Stimulated activated naive CD8-positive, alpha-beta T cell treated with anti-CD3 and anti-CD28 coated beads, Interleukin-15, amount 100 ng/mL, for 72 hours (primary cell): Measurements from ENCODE around the gene CTXND1.
"Not testable (repeated sequence)": the region's sequence is repeated elsewhere in the genome, so short reads cannot be mapped to it uniquely, and the experiment has no call there.

Source experiments
- ATAC-seq: fragments of 150-1000 bp; cut with Tn5 transposase; 2 replicates; pipeline ENCODE4 v1.10.0; 2021; ENCODE audit warnings: mild to moderate bottlenecking, moderate library complexity
- DNase-seq, 2 donors: peaks; one replicate each; pipeline ENCODE4 v3.0.0; 2021 to 2022
- H3K27ac Mint-ChIP-seq, 2 donors: one replicate each; pipeline ENCODE4 v1.8.0; 2022; ENCODE audit warnings: mild to moderate bottlenecking in 2 of 2, mixed read lengths in 2 of 2, moderate library complexity in 2 of 2
- H3K27me3 Mint-ChIP-seq: one replicate; pipeline ENCODE4 v1.8.0; 2022; ENCODE audit warnings: mixed read lengths
- H3K4me1 Mint-ChIP-seq: one replicate; pipeline ENCODE4 v1.8.0; 2022; ENCODE audit warnings: mild to moderate bottlenecking, mixed read lengths
- H3K4me3 Mint-ChIP-seq, 2 donors: one replicate each; pipeline ENCODE4 v1.8.0; 2022; ENCODE audit warnings: mild to moderate bottlenecking in 2 of 2, mixed read lengths in 2 of 2, moderate library complexity in 1 of 2
- H3K9me3 Mint-ChIP-seq, 2 donors: one replicate each; pipeline ENCODE4 v1.8.0; 2022; ENCODE audit warnings: mixed read lengths in 2 of 2

CTXND1 gene

DNA sequence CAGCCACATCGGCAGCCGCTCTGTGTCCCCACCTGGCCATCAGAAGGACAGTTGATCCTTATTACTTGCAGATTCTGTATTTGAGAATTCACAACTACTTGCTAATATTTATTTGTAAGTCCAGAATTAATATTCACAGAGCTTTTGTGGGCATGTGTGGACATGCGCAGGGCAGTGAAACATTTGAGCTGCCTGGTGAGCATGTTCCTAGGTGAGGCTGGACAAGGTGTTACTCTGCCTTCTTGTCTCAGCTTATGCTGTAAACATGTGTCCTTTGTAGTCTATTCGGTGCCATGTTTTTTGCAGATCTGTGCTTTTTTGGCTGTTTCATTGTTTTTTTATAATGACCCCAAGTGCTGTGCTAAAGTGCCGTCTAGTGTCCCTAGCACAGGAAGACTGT lies 83.6 kb downstream of the CTXND1 start:
- no peak overlapping the region for H3K4me3 Mint-ChIP-seq
- no peaks in the 10 kb centered on the region for H3K27me3 Mint-ChIP-seq
- no peaks in the 10 kb centered on the region for H3K9me3 Mint-ChIP-seq
- ATAC-seq (no peak), DNase-seq (no peak)
- no peak overlapping the region for H3K27ac Mint-ChIP-seq
- peaks cover 5% of the 10 kb centered on the region for H3K4me1 Mint-ChIP-seq

DNA sequence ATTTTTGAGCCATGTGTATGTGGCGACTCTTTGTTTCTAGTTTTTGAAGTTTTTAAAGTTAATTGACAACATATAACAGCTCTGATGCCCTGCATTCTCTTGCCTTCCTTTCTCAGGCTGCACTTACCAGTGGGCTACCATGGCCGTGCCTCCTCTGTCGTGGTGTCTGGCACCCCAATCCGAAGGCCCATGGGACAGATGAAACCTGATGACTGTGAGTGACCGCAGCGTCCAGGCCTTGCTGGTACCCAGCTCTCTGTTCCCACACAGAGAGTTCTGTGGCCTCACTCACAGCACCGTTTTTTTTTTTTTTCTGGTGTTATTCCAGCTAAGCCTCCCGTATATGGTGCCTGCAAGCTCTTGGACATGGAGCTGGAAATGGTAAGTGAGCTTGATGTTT lies 84.1 kb downstream of the CTXND1 start:
- no peak for DNase-seq
- no peaks in the 10 kb centered on the region for H3K27me3 Mint-ChIP-seq
- H3K4me1 Mint-ChIP-seq, result no peaks in the 10 kb centered on the region
- no peak overlapping the region for H3K27ac Mint-ChIP-seq
- no peak for ATAC-seq
- H3K4me3 Mint-ChIP-seq, result no peak overlapping the region
- H3K9me3 Mint-ChIP-seq, result no peaks in the 10 kb centered on the region

DNA sequence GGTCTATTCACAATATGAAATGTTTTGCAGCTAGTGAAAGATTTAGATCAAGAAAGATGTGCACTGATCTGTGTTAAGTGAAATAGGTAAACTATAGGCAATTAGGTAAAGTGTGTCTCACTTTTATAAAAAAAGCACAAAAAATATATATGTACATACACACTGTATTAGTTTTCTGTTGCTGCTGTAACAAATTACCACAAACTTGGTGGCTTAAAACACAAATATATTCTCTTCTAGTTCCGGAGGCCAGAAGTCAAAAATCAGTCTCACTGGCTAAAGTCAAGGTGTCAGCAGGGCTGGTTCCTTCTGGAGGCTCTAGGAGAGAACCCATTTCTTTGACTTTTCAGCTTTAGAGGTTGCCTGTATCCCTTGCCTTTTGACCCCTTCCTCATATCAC lies 88.1 kb downstream of the CTXND1 start:
- peaks cover 24% of the 10 kb centered on the region for H3K4me1 Mint-ChIP-seq
- ATAC-seq, result no peak
- no peaks in the 10 kb centered on the region for H3K9me3 Mint-ChIP-seq
- DNase-seq, result no peak
- no peaks in the 10 kb centered on the region for H3K27me3 Mint-ChIP-seq
- no peak overlapping the region for H3K27ac Mint-ChIP-seq
- no peak overlapping the region for H3K4me3 Mint-ChIP-seq

DNA sequence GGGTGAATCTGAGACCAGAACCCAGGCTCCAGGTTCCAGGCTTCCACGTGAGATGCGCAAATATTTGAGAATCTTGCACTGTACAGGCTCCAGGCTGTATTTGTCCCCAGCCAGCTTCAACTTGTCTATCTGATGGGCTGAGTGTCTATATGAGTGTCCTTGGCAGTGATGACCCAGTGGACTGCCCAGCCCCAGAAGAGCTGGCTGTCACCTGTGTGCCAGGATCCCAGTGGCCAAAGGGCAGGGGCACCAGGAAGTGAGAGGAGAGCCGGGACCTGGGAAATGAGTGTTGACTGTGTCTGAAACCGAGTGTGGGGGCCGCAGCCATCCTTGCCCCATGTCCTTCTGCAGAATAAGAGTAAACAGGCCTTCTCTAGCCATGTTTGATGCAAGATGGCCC lies 88.8 kb downstream of the CTXND1 start:
- ATAC-seq (no peak), DNase-seq (no peak)
- no peaks in the 10 kb centered on the region for H3K9me3 Mint-ChIP-seq
- peaks cover 24% of the 10 kb centered on the region for H3K4me1 Mint-ChIP-seq
- H3K4me3 Mint-ChIP-seq, result no peak overlapping the region
- no peaks in the 10 kb centered on the region for H3K27me3 Mint-ChIP-seq
- H3K27ac Mint-ChIP-seq, result no peak overlapping the region

DNA sequence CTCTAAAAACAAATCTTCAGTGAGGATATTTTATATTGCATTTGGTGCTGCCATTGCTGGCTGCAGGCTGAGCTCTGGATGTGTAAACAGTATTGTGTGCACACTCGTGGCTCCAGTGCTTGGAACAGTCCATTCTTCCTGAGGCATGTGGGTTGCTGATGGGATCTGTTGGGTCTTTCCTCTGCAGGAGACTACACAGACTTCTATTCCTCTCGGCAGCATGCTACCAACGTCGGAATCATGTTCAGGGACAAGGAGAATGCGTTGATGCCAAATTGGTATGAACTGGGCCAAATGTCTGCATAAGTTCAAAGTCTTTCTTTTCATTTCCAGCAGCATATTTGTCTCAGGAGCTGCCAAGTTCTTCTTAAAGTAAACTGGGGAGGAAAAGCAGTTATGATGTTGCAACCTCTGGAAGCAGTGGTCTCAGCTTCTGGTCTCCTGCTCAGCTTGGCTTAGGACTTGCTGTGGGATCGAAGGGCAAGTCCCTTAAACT lies 89.9 kb downstream of the CTXND1 start:
- Mint-ChIP-seq H3K9me3 (no peaks in the 10 kb centered on the region), H3K4me1 (peaks cover 24% of the 10 kb centered on the region), H3K4me3 (no peak overlapping the region), H3K27me3 (no peaks in the 10 kb centered on the region), H3K27ac (no peak overlapping the region)
- DNase-seq (no peak), ATAC-seq (no peak)

DNA sequence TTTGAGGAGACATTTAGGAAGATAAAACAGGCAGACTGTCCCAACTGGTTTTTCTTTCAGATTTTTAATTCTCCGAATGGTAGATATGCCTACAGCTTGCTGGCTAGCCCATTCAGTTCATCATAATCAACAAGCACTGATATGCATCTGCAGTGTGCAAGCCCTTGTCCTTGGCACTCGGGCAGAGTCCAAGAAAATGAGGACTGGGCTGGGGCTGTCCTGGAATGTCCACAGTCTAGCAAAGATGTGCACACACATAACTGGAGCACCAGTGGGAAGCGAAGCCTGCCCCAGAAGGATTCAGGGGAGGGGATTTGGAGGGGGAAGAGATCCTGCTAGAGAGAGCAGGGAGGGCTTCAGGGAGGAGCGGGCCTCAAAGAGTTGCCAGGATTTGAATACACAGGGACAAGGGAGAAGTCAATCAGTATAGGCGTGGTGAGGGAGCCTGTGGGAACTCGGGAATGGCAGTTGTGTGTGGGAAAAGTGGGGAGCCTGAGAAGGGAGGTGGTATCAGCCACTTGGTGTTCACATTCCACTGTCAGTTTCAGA lies 90.5 kb downstream of the CTXND1 start:
- Mint-ChIP-seq H3K4me1 (peaks cover 24% of the 10 kb centered on the region), H3K27me3 (no peaks in the 10 kb centered on the region), H3K4me3 (no peak overlapping the region), H3K9me3 (no peaks in the 10 kb centered on the region), H3K27ac (peak overlapping the region in 1 of 2 donors; percentile 11)
- DNase-seq (no peak), ATAC-seq (no peak)

DNA sequence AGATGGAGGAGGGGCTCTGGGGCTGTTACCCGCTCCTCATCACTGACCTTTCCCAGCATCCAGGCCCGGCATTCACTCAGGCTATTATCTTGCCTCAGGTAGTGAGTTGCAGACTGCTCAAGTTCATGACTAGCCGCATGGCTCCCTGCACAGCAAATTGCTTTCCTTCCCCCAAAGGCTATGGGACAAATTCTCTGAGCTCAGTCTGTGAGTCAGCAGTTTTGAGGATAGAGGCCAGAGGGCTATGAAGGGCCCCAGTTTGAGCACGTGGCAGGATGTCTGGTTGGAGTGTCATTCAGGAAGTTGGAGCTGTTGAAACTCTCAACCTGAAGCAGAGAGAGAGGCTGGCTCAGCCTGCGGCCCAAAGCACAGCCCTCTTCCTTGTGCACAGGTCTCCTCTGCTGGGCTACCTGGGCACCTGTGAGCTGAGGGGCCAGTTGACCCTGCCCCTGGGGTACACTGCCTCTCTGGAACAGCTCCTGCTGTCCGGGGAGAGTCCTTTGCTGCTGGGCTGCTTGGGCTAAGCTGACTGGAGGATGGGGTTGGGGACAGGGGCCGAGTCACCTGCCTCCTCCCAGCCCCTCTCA lies 91.3 kb downstream of the CTXND1 start:
- Mint-ChIP-seq H3K4me1 (peaks cover 26% of the 10 kb centered on the region), H3K27me3 (no peaks in the 10 kb centered on the region), H3K27ac (peak overlapping the region; percentile 13 to 77), H3K4me3 (peak overlapping the region; percentile 13 to 35), H3K9me3 (no peaks in the 10 kb centered on the region)
- peak; percentile 94 for ATAC-seq
- DNase-seq, result peak in 1 of 2 donors; percentile 55

DNA sequence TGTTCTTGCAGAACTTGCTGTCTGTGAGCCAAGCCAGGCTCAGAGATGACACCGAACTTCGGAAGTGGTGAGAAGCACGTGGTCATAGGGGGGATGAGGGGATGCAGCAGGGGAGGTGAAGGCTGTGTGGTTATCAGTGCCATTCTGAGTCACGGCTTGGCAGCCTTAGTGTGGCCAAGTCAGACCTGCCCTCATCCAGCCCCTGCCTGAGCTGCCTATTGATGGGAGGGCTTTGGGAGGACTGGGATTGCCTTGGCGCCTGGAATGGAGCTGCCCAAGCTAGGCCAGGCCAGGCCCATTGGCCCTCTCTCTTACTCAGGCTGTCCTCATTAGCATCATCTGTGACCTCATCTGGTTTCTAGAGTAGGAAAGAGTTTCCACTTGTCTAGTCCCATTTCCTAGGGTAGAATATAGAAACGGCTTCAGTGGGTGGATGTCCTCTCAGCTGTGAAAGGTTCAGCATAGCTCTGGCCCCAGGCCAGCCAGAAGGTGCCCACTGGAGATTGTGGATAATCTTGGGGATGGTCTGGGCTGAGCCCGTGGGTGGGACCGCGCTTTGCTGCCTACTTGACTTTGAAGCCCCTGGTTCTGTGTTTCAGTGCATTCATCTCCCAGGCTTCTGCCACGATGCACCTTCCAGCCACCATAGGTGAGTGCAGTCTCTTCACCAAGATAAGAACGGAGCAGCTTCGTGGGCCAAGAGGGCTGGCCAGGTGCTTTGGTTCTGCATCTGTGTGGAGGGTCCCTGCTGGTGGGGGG lies 92.0 kb downstream of the CTXND1 start:
- ATAC-seq, result peak; percentile 65
- Mint-ChIP-seq H3K4me3 (peak overlapping the region in 1 of 2 donors; percentile 13), H3K4me1 (peaks cover 33% of the 10 kb centered on the region), H3K27ac (peak overlapping the region in 1 of 2 donors; percentile 13), H3K9me3 (no peaks in the 10 kb centered on the region), H3K27me3 (no peaks in the 10 kb centered on the region)
- peak in 1 of 2 donors; percentile 29 for DNase-seq

DNA sequence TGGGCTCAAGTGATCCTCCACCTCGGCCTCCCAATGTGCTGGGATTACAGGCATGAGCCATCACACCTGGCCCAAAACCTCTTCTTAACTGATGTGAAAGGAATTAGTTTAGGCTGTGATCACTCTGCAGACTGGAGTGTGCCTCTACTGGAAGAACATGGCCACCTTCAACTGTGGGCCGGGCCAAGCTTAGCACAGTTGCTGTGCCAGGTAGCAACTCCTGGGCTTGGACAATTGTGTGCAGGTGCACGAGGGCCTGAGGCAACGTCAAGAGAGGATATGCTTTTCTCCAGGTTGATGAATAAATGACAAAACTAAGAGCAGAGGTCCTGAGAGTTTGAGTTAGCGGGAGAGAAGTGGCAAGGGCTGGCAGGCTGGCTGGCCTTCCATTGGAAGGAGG lies 92.7 kb downstream of the CTXND1 start:
- H3K27ac Mint-ChIP-seq, result no peak overlapping the region
- H3K4me1 Mint-ChIP-seq, result peaks cover 40% of the 10 kb centered on the region
- H3K9me3 Mint-ChIP-seq, result no peaks in the 10 kb centered on the region
- no peak overlapping the region for H3K4me3 Mint-ChIP-seq
- DNase-seq (no peak), ATAC-seq (no peak)
- no peaks in the 10 kb centered on the region for H3K27me3 Mint-ChIP-seq

DNA sequence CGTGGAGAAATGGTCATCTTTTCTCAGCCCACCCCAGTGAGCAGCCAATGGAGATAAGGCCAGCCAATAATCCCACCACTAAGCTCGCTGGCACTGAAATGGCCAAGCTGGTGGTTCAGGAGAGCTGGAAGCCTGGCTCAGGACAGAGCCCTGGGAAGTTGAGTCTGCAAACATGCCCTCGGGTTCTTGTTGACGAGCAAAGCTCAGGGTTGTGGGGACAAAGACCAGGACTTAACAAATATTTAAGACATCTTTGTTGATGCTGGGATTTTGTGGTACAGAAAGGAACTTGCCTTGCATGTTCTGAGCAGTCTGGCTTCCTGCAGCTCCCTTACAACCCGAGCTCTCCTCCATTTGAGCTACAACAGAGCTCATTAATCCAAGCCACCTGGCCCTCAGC lies 94.8 kb downstream of the CTXND1 start:
- H3K27me3 Mint-ChIP-seq, result no peaks in the 10 kb centered on the region
- no peak for ATAC-seq
- DNase-seq, result no peak
- H3K4me3 Mint-ChIP-seq, result no peak overlapping the region
- no peak overlapping the region for H3K27ac Mint-ChIP-seq
- peaks cover 52% of the 10 kb centered on the region for H3K4me1 Mint-ChIP-seq
- no peaks in the 10 kb centered on the region for H3K9me3 Mint-ChIP-seq

DNA sequence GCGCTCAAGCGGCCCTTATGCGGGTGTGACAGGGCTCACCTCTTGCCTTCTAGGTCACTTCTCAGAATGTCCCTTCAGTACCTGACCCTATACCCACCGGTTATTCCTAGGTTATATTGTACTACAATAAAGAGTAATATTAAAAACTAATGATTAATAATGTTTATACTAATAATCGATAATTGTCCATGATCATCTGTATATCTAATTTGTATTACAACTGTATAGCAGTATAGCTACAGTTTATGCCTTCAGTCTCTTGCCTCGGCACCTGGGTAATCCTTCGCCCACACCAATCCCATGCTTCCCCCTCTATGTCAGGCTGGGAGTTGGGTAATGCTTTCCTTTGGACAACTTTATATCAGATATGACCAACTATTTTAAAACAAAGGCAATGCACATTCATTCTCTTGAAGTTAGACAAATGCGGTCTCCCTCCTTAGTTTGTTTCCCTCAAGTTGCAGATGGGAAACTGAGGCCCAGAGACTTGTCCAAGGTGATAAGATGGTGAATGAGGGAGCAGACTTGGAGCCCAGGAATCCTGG lies 95.8 kb downstream of the CTXND1 start:
- ATAC-seq (no peak), DNase-seq (no peak)
- Mint-ChIP-seq H3K27me3 (no peaks in the 10 kb centered on the region), H3K4me3 (no peak overlapping the region), H3K4me1 (peaks cover 57% of the 10 kb centered on the region), H3K9me3 (no peaks in the 10 kb centered on the region), H3K27ac (no peak overlapping the region)

DNA sequence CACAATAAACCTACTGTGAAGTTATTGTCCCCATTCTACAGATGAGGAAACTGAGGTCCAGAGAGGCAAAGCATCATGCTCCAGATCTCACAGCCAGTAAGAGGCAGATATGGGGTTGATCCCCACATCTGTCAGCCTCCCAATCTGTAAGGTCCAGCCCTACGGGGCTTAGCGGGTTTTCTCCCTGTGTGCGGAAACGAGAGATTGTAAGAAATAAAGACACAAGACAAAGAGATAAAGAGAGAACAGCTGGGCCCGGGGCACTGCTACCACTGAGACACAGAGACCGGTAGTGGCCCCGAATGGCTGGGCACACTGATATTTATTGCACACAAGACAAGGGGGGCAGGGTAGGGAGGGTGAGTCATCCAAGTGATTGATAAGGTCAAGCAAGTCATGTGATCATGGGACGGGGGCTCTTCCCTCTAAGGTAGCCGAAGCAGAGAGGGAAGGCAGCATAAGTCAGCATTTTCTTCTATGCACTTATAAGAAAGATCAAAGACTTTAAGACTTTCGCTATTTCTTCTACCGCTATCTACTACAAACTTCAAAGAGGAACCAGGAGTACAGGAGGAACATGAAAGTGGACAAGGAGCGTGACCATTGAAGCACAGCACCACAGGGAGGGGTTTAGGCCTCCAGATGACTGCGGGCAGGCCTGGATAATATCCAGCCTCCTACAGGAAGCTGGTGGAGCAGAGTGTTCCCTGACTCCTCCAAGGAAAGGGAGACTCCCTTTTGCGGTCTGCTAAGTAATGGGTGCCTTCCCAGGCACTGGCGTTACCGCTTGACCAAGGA lies 96.4 kb downstream of the CTXND1 start:
- Mint-ChIP-seq H3K4me3 (peak overlapping the region in 1 of 2 donors; percentile 94), H3K4me1 (peaks cover 51% of the 10 kb centered on the region)
- ATAC-seq, H3K9me3 Mint-ChIP-seq, H3K27ac Mint-ChIP-seq, H3K27me3 Mint-ChIP-seq, DNase-seq: not testable (repeated sequence)

DNA sequence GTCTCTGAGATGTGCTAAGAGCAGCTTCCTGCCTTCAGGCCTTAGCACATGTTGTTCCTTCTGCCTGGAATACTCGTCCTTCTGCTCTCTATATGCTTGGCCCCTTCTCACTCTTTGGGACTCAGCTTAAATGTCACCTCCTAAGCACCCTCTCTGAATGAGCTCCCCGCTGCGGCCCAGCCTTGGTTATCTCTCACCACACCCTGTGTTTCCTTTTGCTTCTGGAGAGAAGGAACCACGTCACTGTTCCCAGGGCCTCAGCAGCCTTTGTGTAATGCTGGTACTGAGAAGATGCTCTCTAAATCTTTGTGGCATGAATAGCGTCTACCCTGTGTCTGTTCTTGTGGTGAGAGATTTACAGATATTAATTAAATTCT lies 97.0 kb downstream of the CTXND1 start:
- ATAC-seq, result no peak
- no peaks in the 10 kb centered on the region for H3K27me3 Mint-ChIP-seq
- peak overlapping the region; percentile 25 to 94 for H3K4me3 Mint-ChIP-seq
- H3K9me3 Mint-ChIP-seq, result no peaks in the 10 kb centered on the region
- peaks cover 45% of the 10 kb centered on the region for H3K4me1 Mint-ChIP-seq
- no peak for DNase-seq
- H3K27ac Mint-ChIP-seq, result no peak overlapping the region

DNA sequence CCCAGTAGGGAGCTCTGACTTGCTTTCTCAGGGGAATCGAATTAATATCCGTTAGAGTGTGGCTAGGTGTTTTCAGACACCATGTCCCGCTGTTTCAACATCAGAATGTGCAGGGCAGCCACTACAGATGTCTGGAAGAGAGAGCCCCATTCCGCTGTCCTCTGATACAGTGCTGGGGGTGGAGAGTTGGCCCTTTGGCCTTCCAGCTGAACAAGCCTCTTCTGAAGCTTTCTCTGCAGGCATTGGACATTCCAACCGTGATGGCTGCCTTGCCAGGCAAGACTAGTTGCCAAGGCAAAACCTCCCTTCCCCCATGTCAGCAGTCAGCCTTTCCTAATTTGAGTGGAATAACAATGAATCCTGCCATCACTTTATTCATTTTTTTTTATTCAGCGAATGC lies 97.7 kb downstream of the CTXND1 start:
- no peak for ATAC-seq
- Mint-ChIP-seq H3K27ac (peak overlapping the region in 1 of 2 donors; percentile 95), H3K27me3 (no peaks in the 10 kb centered on the region), H3K9me3 (no peaks in the 10 kb centered on the region), H3K4me3 (peak overlapping the region; percentile 89 to 94), H3K4me1 (peaks cover 38% of the 10 kb centered on the region)
- no peak for DNase-seq

DNA sequence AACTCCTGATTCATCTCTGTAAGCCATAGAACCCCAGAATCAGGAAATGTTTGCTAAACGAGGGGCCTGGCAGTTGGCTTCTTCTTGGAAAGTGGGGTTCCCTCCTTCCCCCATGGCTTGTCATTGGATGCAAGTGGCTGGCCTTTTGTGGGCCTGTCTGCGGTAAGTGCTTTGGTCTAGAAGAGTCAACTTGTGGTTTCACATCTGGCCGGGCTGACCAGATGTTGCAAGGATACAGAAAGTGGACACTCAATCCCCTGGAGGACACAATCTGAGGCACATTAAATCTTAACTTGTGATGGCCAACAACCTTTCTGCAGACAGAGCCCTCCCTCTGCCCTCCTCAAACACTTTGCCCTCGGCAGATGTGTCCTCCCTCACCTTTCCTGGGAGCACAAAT lies 98.1 kb downstream of the CTXND1 start:
- DNase-seq, result no peak
- peak overlapping the region; percentile 89 to 94 for H3K4me3 Mint-ChIP-seq
- ATAC-seq, result no peak
- H3K27me3 Mint-ChIP-seq, result no peaks in the 10 kb centered on the region
- peaks cover 36% of the 10 kb centered on the region for H3K4me1 Mint-ChIP-seq
- H3K27ac Mint-ChIP-seq, result peak overlapping the region; percentile 95 to 97
- no peaks in the 10 kb centered on the region for H3K9me3 Mint-ChIP-seq
